Measurements from ENCODE around the gene TC2N.

The TC2N gene

GRCh38 chr14:91796617-91797347 lies 70.6 kb downstream of the TC2N start:
- no peak overlapping the region for H3K27ac ChIP-seq

GRCh38 chr14:91793704-91794103 lies 73.6 kb downstream of the TC2N start:
- TF ChIP-seq CTCF (conservative IDR thresholded peaks at IDR 0.05): no peak
- TF ChIP-seq ZFX (IDR thresholded peaks at IDR 0.05): no peak
- H3K27ac ChIP-seq: no peak overlapping the region

More at GRCh38 chr14:91796617-91797347, 70.6 kb downstream of the TC2N start:
- no peak for TF ChIP-seq CTCF (conservative IDR thresholded peaks at IDR 0.05)
- no peak for TF ChIP-seq ZFX (IDR thresholded peaks at IDR 0.05)

GRCh38 chr14:91786188-91786587 lies 81.1 kb downstream of the TC2N start:
- no peak overlapping the region for H3K27ac ChIP-seq
- no peak for TF ChIP-seq CTCF (conservative IDR thresholded peaks at IDR 0.05)
- TF ChIP-seq ZFX (IDR thresholded peaks at IDR 0.05): no peak

DNA sequence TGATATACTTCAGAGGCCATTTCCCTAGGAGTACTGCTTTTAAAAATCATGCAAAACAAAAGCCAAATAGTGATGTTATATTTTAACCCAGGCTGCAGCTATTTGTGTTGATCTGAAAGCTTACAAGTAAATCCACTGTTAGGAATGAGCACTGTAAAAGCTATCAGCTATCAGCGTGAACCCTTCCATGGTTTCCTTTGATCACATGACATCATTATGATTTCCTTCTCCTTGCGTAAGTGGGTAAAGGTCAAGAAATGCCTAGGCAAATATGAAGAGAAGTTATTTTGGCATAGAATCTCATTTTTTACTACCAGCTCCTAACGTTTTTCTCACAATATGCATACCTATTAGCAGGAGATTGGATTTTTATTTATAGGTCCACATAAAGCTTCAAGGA lies 86.9 kb downstream of the TC2N start:
- no peak overlapping the region for H3K27ac ChIP-seq

GRCh38 chr14:91778217-91778616 lies 89.1 kb downstream of the TC2N start:
- TF ChIP-seq CTCF (conservative IDR thresholded peaks at IDR 0.05): no peak
- no peak overlapping the region for H3K27ac ChIP-seq

More for the DNA sequence above, 86.9 kb downstream of the TC2N start:
- TF ChIP-seq ZFX (IDR thresholded peaks at IDR 0.05): no peak
- no peak for TF ChIP-seq CTCF (conservative IDR thresholded peaks at IDR 0.05)

- TF ChIP-seq CTCF (conservative IDR thresholded peaks at IDR 0.05) (no peak), ZFX (IDR thresholded peaks at IDR 0.05) (no peak)
These were observed 92.9 kb downstream of the TC2N start for GRCh38 chr14:91774140-91775096.

DNA sequence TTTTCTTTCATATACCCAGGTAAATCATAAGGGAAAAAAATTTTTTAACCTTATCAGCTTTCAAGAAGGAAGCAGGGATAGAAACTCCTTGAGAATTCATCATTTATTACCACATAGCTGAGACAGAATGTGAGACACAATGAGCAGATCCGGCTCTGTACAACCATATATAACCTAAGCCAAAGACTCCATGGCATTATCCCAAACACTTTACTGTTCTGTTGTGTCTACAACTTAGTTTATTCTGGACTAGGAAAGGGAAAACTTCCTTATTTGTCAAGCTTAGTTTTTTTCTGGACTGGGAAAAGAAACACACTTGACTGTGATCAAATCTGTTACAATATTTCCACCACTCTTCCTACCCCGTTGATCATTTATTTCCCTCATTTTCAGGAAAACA lies 97.2 kb downstream of the TC2N start:
- peak overlapping the region; percentile 78 for H3K27ac ChIP-seq
- TF ChIP-seq CTCF (conservative IDR thresholded peaks at IDR 0.05) (no peak), ZFX (IDR thresholded peaks at IDR 0.05) (no peak)

More at GRCh38 chr14:91774140-91775096, 92.9 kb downstream of the TC2N start:
- no peak overlapping the region for H3K27ac ChIP-seq

Measured in C4-2B (cell line).